Measurements from ENCODE around the gene ST6GALNAC2.

Gene ST6GALNAC2

GRCh38 chr17:76547183-76547641 lies 38.4 kb downstream of the ST6GALNAC2 start (continued):
- TF ChIP-seq ZNF580 (tag by site-specific recombination; IDR thresholded peaks at IDR 0.05) (no peak), ZBTB11 (tag by site-specific recombination; conservative IDR thresholded peaks at IDR 0.05; ENCODE audit: low read depth) (no peak), ZFP37 (tag by site-specific recombination; IDR thresholded peaks at IDR 0.05) (no peak), ZNF18 (tag by site-specific recombination; IDR thresholded peaks at IDR 0.05) (no peak), ZNF704 (tag by site-specific recombination; IDR thresholded peaks at IDR 0.05) (no peak), ZNF560 (tag by site-specific recombination; IDR thresholded peaks at IDR 0.05; ENCODE audit: borderline replicate concordance) (no peak), MZF1 (tag by site-specific recombination; IDR thresholded peaks at IDR 0.05; ENCODE audit: borderline replicate concordance) (no peak), ZNF26 (tag by site-specific recombination; IDR thresholded peaks at IDR 0.05) (no peak), SP7 (tag by site-specific recombination; IDR thresholded peaks at IDR 0.05) (peak; percentile 33), ZNF274 (IDR thresholded peaks at IDR 0.05; ENCODE audit: low read length) (no peak), ZNF274 (tag by site-specific recombination; IDR thresholded peaks at IDR 0.05; ENCODE audit: borderline replicate concordance) (no peak), GLIS1 (tag by site-specific recombination; IDR thresholded peaks at IDR 0.05) (peak; percentile 91), ZNF596 (tag by site-specific recombination; IDR thresholded peaks at IDR 0.05) (no peak), ZNF529 (tag by site-specific recombination; IDR thresholded peaks at IDR 0.05; ENCODE audit: insufficient replicate concordance) (no peak), ZNF473 (tag by site-specific recombination; IDR thresholded peaks at IDR 0.05) (no peak), ZNF677 (tag by site-specific recombination; IDR thresholded peaks at IDR 0.05) (no peak), GLIS2 (tag by site-specific recombination; IDR thresholded peaks at IDR 0.05) (peak; percentile 84; the same call in 1 of the 2 replicates), ZNF114 (tag by site-specific recombination; IDR thresholded peaks at IDR 0.05) (no peak), ZNF362 (tag by site-specific recombination; IDR thresholded peaks at IDR 0.05) (no peak), ZNF639 (tag by site-specific recombination; IDR thresholded peaks at IDR 0.05) (0 out of 2 replicates have a peak, but pooled peaks have one; percentile 42), ZFHX2 (tag by site-specific recombination; conservative IDR thresholded peaks at IDR 0.05) (no peak), ZNF248 (tag by site-specific recombination; IDR thresholded peaks at IDR 0.05) (no peak), SP3 (tag by site-specific recombination; IDR thresholded peaks at IDR 0.05) (0 out of 2 replicates have a peak, but pooled peaks have one; percentile 7), ZNF747 (tag by site-specific recombination; IDR thresholded peaks at IDR 0.05) (no peak), ZNF324 (tag by site-specific recombination; IDR thresholded peaks at IDR 0.05) (no peak), MEIS1 (CRISPR knock-in tag; IDR thresholded peaks at IDR 0.05; ENCODE audit: borderline replicate concordance) (no peak), ELK4 (IDR thresholded peaks at IDR 0.05; ENCODE audit: borderline replicate concordance, low read depth, low read length) (no peak), KLF9 (tag by site-specific recombination; IDR thresholded peaks at IDR 0.05; ENCODE audit: low read depth) (no peak)
